HCT116 (cell line): Measurements from ENCODE around the gene SERPINB11. TPM values are rescaled to one million over a fixed set of nuclear protein-coding genes. Genes with fewer than 3 reads are reported as not detected.

Source experiments
- ATAC-seq: fragments of 200-7000 bp; cut with Tn5 transposase; 2 replicates; pipeline ENCODE4 v1.9.1; 2020; ENCODE audit warnings: mild to moderate bottlenecking, moderate library complexity
- BruUV-seq: library from RNA; stranded (reverse); fragments of 400-500 nt; replicated peaks from 2 replicates; lab custom pipeline; 2021; lab: Mats Ljungman, UMichigan
- CTCF ChIA-PET: fragments of 300-600 bp; sonication (Branson Sonifier 250); formaldehyde crosslinking; loops from one replicate; lab custom pipeline; 2021; ENCODE audit warnings: antibody characterized with exemption; lab: Charles Lee
- POLR2A ChIA-PET: fragments of 300-600, 350-600 bp; sonication (Branson Sonifier 250); formaldehyde crosslinking; loops from one replicate; lab custom pipeline; 2021; ENCODE audit warnings: antibody characterized with exemption; lab: Charles Lee
- RAD21 ChIA-PET, 2 experiments: fragments of 300-600 bp; sonication (Branson Sonifier 250); formaldehyde crosslinking; loops; one replicate each; lab custom pipeline; 2023; ENCODE audit warnings: low total read pairs in 2 of 2; ENCODE audit not compliant: uncharacterized antibody in 2 of 2, unreplicated experiment in 2 of 2, low non-redundant PET in 1 of 2; lab: Charles Lee
- DNase-seq: peaks from one replicate; pipeline ENCODE4 v3.0.0-alpha.2; 2010; ENCODE audit warnings: low read depth, low spot score
- H2AFZ ChIP-seq: fragments of 200-600 bp; shearing (Covaris generic), sonication (generic); 2 replicates; pipeline ENCODE4 v1.6.1; 2017; ENCODE audit warnings: low read depth, mixed run types, mixed read lengths, antibody characterized with exemption, low read length; ENCODE audit not compliant: poor library complexity, severe bottlenecking
- H3K27ac ChIP-seq: 2 replicates; pipeline ENCODE4 v1.5.1; 2012; ENCODE audit warnings: low read depth, low read length
- H3K27me3 ChIP-seq: fragments of 200-600 bp; sonication (generic); 2 replicates; pipeline ENCODE4 v1.6.1; 2016; ENCODE audit warnings: mixed run types, low read length, mixed read lengths; ENCODE audit not compliant: insufficient read depth
- H3K36me3 ChIP-seq, 2 experiments: fragments of 200-500 bp in 1 of 2; fragments of 200-600 bp in 1 of 2; sonication (Bioruptor generic) in 1 of 2; sonication (generic) in 1 of 2; 2 replicates each; pipeline versions ENCODE4 v1.5.1 to v1.6.1; 2014 to 2016; ENCODE audit warnings: low read length in 2 of 2, inconsistent platforms in 1 of 2, mixed read lengths in 1 of 2, mixed run types in 1 of 2; ENCODE audit not compliant: insufficient read depth in 2 of 2, control insufficient read depth in 1 of 2
- H3K4me1 ChIP-seq, 2 experiments: fragments of 200-600 bp in 1 of 2; sonication (generic) in 1 of 2; 2 replicates each; pipeline versions ENCODE4 v1.5.1 to v1.6.1; 2012 to 2017; ENCODE audit warnings: low read length in 2 of 2, inconsistent platforms in 1 of 2, mild to moderate bottlenecking in 1 of 2, mixed read lengths in 1 of 2, mixed run types in 1 of 2, moderate library complexity in 1 of 2; ENCODE audit not compliant: insufficient read depth in 2 of 2, control insufficient read depth in 1 of 2
- H3K4me2 ChIP-seq: fragments of 200-600 bp; sonication (generic); 2 replicates; pipeline ENCODE4 v1.6.1; 2017; ENCODE audit warnings: mixed run types, low read length, mixed read lengths
- H3K4me3 ChIP-seq, 2 experiments: fragments of 200-600 bp in 1 of 2; sonication (generic) in 1 of 2; replicated peaks in 1 of 2; 2 replicates each; pipeline ENCODE4 v1.5.1; 2011 to 2016; ENCODE audit warnings: low read length in 2 of 2, control low read depth in 1 of 2, low read depth in 1 of 2, mild to moderate bottlenecking in 1 of 2, mixed read lengths in 1 of 2, mixed run types in 1 of 2
- H3K79me2 ChIP-seq: fragments of 200-600 bp; sonication (generic); 2 replicates; pipeline ENCODE4 v1.6.1; 2017; ENCODE audit warnings: mild to moderate bottlenecking, mixed run types, low read length, moderate library complexity, mixed read lengths; ENCODE audit not compliant: insufficient read depth
- H3K9ac ChIP-seq: fragments of 200-600 bp; sonication (generic); 2 replicates; pipeline ENCODE4 v1.6.1; 2016; ENCODE audit warnings: low read length, mixed read lengths
- H3K9me2 ChIP-seq: fragments of 200-600 bp; sonication (generic), shearing (Covaris generic); 2 replicates; pipeline ENCODE4 v1.6.1; 2017; ENCODE audit warnings: mixed run types, mild to moderate bottlenecking, moderate library complexity; ENCODE audit not compliant: insufficient read depth
- H3K9me3 ChIP-seq, 2 experiments: fragments of 200-500 bp in 1 of 2; fragments of 200-600 bp in 1 of 2; sonication (Bioruptor generic) in 1 of 2; sonication (generic) in 1 of 2; 2 replicates each; pipeline ENCODE4 v1.6.1; 2014 to 2017; ENCODE audit warnings: low read length in 2 of 2, mixed read lengths in 2 of 2, inconsistent platforms in 1 of 2, low read depth in 1 of 2, mild to moderate bottlenecking in 1 of 2, mixed run types in 1 of 2, moderate library complexity in 1 of 2; ENCODE audit not compliant: control insufficient read depth in 1 of 2, insufficient read depth in 1 of 2
- H4K20me1 ChIP-seq: fragments of 200-600 bp; sonication (generic), shearing (Covaris generic); 2 replicates; pipeline ENCODE4 v1.6.1; 2017; ENCODE audit warnings: mixed run types, mild to moderate bottlenecking, moderate library complexity; ENCODE audit not compliant: insufficient read depth
- CBX3 ChIP-seq: IDR thresholded peaks from 2 replicates; pipeline ENCODE4 v1.6.1; 2012; ENCODE audit warnings: low read depth
- EGR1 ChIP-seq: IDR thresholded peaks from 2 replicates; pipeline ENCODE4 v1.6.1; 2012; ENCODE audit warnings: low read depth
- ELF1 ChIP-seq: IDR thresholded peaks from 2 replicates; pipeline ENCODE4 v1.6.1; 2012; ENCODE audit warnings: low read depth, borderline replicate concordance
- FOSL1 ChIP-seq: IDR thresholded peaks from 2 replicates; pipeline ENCODE4 v1.6.1; 2012; ENCODE audit warnings: low read depth
- JUND ChIP-seq: IDR thresholded peaks from 2 replicates; pipeline ENCODE4 v1.6.1; 2012
- POLR2A ChIP-seq: IDR thresholded peaks from 2 replicates; pipeline ENCODE4 v1.7.0; 2011; ENCODE audit warnings: borderline replicate concordance; ENCODE audit not compliant: insufficient read depth, insufficient read length; ENCODE audit errors: extremely low read depth
- POLR2AphosphoS5 ChIP-seq: IDR thresholded peaks from 2 replicates; pipeline ENCODE4 v1.6.1; 2011; ENCODE audit warnings: mild to moderate bottlenecking, low read depth, low read length, moderate library complexity
- RAD21 ChIP-seq: IDR thresholded peaks from 2 replicates; pipeline ENCODE4 v1.6.1; 2012; ENCODE audit warnings: low read depth, mild to moderate bottlenecking
- REST ChIP-seq: IDR thresholded peaks from 2 replicates; pipeline ENCODE4 v1.6.1; 2012; ENCODE audit warnings: low read depth
- SIN3A ChIP-seq: IDR thresholded peaks from 2 replicates; pipeline ENCODE4 v1.6.1; 2012; ENCODE audit warnings: low read depth
- TCF7L2 ChIP-seq: IDR thresholded peaks from 2 replicates; pipeline ENCODE4 v1.7.0; 2011; ENCODE audit warnings: borderline replicate concordance, inconsistent platforms; ENCODE audit not compliant: insufficient read depth, insufficient read length; ENCODE audit errors: extremely low read depth
- ZFX ChIP-seq: fragments of 450-650 bp; IDR thresholded peaks from 2 replicates; pipeline ENCODE4 v1.6.1; 2017
- ZNF274 ChIP-seq: fragments of 200-500 bp; sonication (Bioruptor generic); IDR thresholded peaks from 2 replicates; pipeline ENCODE4 v1.6.1; 2014; ENCODE audit warnings: mild to moderate bottlenecking, low read depth, low read length, inconsistent platforms
- intact Hi-C: fragments of 100-400 bp; cut with micrococcal nuclease; formaldehyde crosslinking; loops from 2 replicates; pipeline ENCODE4 v1.10.0; 2022
- total RNA-seq: library from RNA; stranded (reverse); gene quantifications from one replicate; pipeline ENCODE4 v1.2.1, GENCODE V29; 2021; ENCODE audit not compliant: unreplicated experiment
- TF ChIP-seq, protein P1 (sequence below): IDR thresholded peaks from 2 replicates; pipeline ENCODE4 v1.6.1; 2011; ENCODE audit warnings: mild to moderate bottlenecking, low read length, moderate library complexity; ENCODE audit not compliant: insufficient replicate concordance; ENCODE audit errors: extremely low read depth

The SERPINB11 gene
- total RNA-seq, 1 experiment from 2014 or later = not detected

- CTCF ChIA-PET = no interaction called here
- Histone ChIP-seq H3K4me1 (no peaks in the 10 kb centered on the region), H2AFZ (no peak overlapping the region), H3K4me3 (no peak overlapping the region), H4K20me1 (no peaks in the 10 kb centered on the region), H3K36me3 (no peaks in the 10 kb centered on the region), H3K27me3 (no peaks in the 10 kb centered on the region), H3K27ac (no peak overlapping the region), H3K79me2 (no peaks in the 10 kb centered on the region), H3K9me2 (no peaks in the 10 kb centered on the region), H3K9ac (no peak overlapping the region), H3K9me3 (no peaks in the 10 kb centered on the region), H3K4me2 (no peak overlapping the region)
- intact Hi-C loops = no loop called here
- ATAC-seq (no peak), DNase-seq (no peak)
- TF ChIP-seq POLR2A = no peak
- TF ChIP-seq REST = no peak
- no peak for TF ChIP-seq FOSL1
- no peak for TF ChIP-seq ZNF274
- POLR2A ChIA-PET = no interaction called here
- RAD21 ChIA-PET = no interaction called here
- BruUV-seq = no TSS peak
Observed at GRCh38 chr18:63708650-63709049, 5.9 kb downstream of the SERPINB11 start.

DNA sequence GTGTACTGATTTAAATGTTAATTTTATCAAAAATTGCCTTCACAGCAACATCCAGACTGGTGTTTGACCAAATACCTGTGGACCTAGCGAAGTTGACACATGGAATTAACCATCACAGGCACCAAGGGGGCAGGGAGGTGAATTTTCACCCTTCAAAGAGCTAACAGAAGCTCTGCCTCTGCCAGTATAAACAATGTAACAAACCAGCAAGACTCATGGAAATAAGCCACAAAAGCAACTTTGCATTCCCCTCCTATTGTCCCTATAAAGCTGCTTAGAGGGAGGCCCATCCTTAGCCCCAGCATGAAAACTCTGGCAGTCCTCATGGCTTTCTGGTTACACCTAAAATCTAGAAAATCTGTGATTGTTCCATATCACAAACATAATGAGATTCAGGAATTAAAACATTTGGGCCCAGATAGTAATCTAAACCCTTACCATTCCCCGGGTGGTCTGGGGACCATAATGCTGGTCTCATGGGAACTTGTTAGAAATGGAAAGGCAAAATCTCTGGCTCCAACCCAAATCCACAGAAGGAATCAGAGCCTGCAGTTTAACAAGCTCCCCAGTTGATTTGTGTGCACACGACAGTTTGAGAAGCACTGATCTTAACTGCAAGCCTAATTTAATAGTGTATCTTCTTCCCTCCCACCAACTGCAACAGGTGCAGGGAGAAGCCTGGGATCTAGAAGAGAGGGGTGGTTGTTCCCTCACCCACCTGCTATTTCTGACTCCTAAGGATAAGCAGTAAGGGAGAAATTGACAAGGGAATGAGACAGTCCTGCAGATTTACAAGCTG, 23.1 kb downstream of the SERPINB11 start:
- no peak for DNase-seq
- POLR2A ChIA-PET = no interaction called here
- no peak for TF ChIP-seq EGR1
- no peak for TF ChIP-seq POLR2AphosphoS5
- TF ChIP-seq RAD21 = no peak
- no peak for TF ChIP-seq SIN3A
- no peak for TF ChIP-seq CBX3
- TF ChIP-seq ELF1 = no peak
- TF ChIP-seq FOSL1 = no peak
- no peak for TF ChIP-seq JUND
- TF ChIP-seq ZFX = no peak
- TF ChIP-seq TCF7L2 = no peak
- TF ChIP-seq, protein P1, sequence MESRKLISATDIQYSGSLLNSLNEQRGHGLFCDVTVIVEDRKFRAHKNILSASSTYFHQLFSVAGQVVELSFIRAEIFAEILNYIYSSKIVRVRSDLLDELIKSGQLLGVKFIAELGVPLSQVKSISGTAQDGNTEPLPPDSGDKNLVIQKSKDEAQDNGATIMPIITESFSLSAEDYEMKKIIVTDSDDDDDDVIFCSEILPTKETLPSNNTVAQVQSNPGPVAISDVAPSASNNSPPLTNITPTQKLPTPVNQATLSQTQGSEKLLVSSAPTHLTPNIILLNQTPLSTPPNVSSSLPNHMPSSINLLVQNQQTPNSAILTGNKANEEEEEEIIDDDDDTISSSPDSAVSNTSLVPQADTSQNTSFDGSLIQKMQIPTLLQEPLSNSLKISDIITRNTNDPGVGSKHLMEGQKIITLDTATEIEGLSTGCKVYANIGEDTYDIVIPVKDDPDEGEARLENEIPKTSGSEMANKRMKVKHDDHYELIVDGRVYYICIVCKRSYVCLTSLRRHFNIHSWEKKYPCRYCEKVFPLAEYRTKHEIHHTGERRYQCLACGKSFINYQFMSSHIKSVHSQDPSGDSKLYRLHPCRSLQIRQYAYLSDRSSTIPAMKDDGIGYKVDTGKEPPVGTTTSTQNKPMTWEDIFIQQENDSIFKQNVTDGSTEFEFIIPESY = no peak
- TF ChIP-seq POLR2A = no peak

More for the DNA sequence above, 23.1 kb downstream of the SERPINB11 start:
- Histone ChIP-seq H3K4me3 (no peak overlapping the region), H3K9ac (no peak overlapping the region), H3K9me3 (no peaks in the 10 kb centered on the region), H3K9me2 (no peaks in the 10 kb centered on the region), H3K36me3 (no peaks in the 10 kb centered on the region), H3K79me2 (no peaks in the 10 kb centered on the region), H3K27ac (no peak overlapping the region), H2AFZ (no peak overlapping the region), H3K27me3 (no peaks in the 10 kb centered on the region), H3K4me2 (no peak overlapping the region), H4K20me1 (no peaks in the 10 kb centered on the region), H3K4me1 (no peaks in the 10 kb centered on the region)
- BruUV-seq = no TSS peak
- RAD21 ChIA-PET = no interaction called here
- CTCF ChIA-PET = no interaction called here
- ATAC-seq = no peak
- intact Hi-C loops = no loop called here
